ENCODE results near the gene FASN. TPM values are rescaled to one million over a fixed set of nuclear protein-coding genes. Genes with fewer than 3 reads are reported as not detected.
A peak's percentile ranks its signal among the peaks of the same experiment; 100 is the strongest.

FASN gene
- total and polyA plus RNA-seq, 2 donors (not counting 1 experiment from before 2014, with no cell fraction given) = 19.4 to 35.6 TPM

DNA sequence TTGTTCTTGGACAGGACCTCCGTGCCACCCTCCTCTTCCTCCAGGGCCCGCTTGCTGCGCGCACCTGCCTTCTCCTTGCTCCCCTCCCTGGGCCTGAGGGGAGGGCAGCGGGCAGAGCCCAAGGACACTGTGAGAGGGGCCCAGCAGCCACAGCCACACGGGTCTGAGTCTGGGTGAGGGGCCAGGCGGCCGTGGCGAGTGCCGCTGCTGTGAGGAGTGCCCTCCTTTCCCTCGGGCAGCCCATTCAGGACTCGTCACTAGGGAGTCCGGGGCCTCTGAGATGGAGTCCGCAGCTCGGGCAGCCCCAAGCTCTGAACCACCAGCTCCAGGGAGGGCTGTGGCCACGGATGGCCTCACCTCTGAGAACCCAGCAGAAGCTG, 38.0 kb downstream of the FASN start:
- TF ChIP-seq, protein P1, sequence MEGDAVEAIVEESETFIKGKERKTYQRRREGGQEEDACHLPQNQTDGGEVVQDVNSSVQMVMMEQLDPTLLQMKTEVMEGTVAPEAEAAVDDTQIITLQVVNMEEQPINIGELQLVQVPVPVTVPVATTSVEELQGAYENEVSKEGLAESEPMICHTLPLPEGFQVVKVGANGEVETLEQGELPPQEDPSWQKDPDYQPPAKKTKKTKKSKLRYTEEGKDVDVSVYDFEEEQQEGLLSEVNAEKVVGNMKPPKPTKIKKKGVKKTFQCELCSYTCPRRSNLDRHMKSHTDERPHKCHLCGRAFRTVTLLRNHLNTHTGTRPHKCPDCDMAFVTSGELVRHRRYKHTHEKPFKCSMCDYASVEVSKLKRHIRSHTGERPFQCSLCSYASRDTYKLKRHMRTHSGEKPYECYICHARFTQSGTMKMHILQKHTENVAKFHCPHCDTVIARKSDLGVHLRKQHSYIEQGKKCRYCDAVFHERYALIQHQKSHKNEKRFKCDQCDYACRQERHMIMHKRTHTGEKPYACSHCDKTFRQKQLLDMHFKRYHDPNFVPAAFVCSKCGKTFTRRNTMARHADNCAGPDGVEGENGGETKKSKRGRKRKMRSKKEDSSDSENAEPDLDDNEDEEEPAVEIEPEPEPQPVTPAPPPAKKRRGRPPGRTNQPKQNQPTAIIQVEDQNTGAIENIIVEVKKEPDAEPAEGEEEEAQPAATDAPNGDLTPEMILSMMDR (IDR thresholded peaks at IDR 0.05) = no peak
- no peak for TF ChIP-seq EZH2 (IDR thresholded peaks at IDR 0.05; ENCODE audit: borderline replicate concordance, insufficient read depth, low read depth, low read length, poor library complexity, severe bottlenecking)
- POLR2A ChIA-PET = interaction anchor here (0.7 kb wide), 1 partner anchor 835 kb away, joined by 3 read pairs; no protein-coding TSS in a partner anchor

DNA sequence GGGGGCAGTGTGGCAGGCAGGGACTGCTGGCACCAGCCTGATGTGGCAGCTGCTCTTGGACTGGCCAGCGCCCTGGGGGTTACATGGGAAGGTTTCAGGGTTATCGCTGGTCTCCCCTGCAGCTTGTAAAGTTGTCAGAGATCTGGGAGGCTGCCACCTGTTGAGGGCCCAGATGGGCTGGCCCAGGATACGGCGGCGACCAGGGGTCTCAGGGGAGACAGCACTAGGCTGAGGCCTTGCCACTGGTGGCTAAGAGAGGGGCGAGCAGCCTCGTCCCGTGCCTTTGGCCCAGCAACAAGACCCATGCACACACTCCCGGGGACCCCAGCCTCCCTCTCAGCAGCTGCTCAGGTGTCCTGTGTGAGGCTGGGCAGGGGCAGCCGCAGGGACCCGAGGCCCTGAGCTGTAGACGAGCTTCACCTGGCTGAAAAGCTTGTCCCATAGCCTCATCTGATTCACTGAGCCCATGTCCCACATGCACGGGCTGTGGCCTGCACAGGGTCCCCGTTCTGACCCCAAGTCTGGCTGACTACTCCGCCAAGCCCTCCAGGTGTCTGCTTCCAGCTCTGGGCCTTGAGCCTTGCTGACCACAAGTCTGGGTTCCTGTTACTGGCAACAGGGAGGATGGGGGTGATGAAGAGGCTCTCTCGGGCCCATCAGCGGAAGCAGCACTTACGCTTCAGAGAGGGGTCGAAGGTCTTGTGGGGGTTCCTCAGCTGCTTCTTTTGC, 38.6 kb downstream of the FASN start:
- ATAC-seq (ENCODE audit: low read depth) (no peak), DNase-seq (no peak)
- H3K9me3 Mint-ChIP-seq (ENCODE audit: insufficient read depth) = no peaks in the 10 kb centered on the region
- Histone ChIP-seq H4K20me1 (ENCODE audit: control insufficient read depth, insufficient read depth, low read length, poor library complexity, severe bottlenecking) (peaks cover 1% of the 10 kb centered on the region), H3K4me2 (replicated peaks; ENCODE audit: low read depth, low read length, poor library complexity, severe bottlenecking) (no peak overlapping the region), H3K36me3 (replicated peaks in 1 of 2; ENCODE audit: control extremely low read depth in 1 of 2, control insufficient read depth in 1 of 2, extremely low read depth in 1 of 2, insufficient read depth in 2 of 2, low read length in 1 of 2) (peaks cover 0 to 49% of the 10 kb centered on the region in 2 experiments), H3K9me3 (ENCODE audit: control extremely low read depth in 1 of 3, control insufficient read depth in 2 of 3, insufficient read depth in 1 of 3, low read length in 2 of 3) (no peaks in the 10 kb centered on the region), H3K27me3 (replicated peaks in 1 of 4; ENCODE audit: control extremely low read depth in 1 of 4, control insufficient read depth in 3 of 4, insufficient read depth in 4 of 4, low read length in 3 of 4) (no peaks in the 10 kb centered on the region), H3K4me3 (ENCODE audit: control extremely low read depth in 1 of 5, extremely low read depth in 1 of 5, insufficient read depth in 1 of 5, low read depth in 2 of 5, low read length in 4 of 5) (no peak overlapping the region), H3K79me2 (ENCODE audit: control insufficient read depth, insufficient read depth, low read length) (no peaks in the 10 kb centered on the region), H2AFZ (ENCODE audit: insufficient read depth, low read depth, low read length, poor library complexity, severe bottlenecking) (no peak overlapping the region), H3K27ac (ENCODE audit: low read length in 2 of 2) (no peak overlapping the region), H3K9ac (ENCODE audit: low read length) (no peak overlapping the region), H3K4me1 (ENCODE audit: control insufficient read depth in 2 of 2, insufficient read depth in 2 of 2, low read length in 2 of 2) (peaks cover 1 to 9% of the 10 kb centered on the region in 2 donors)
- TF ChIP-seq, protein P1 (IDR thresholded peaks at IDR 0.05) = no peak
- no peak for TF ChIP-seq EZH2 (IDR thresholded peaks at IDR 0.05; ENCODE audit: borderline replicate concordance, insufficient read depth, low read depth, low read length, poor library complexity, severe bottlenecking)
- H3K4me1 Mint-ChIP-seq = peaks cover 5% of the 10 kb centered on the region
- H3K27me3 Mint-ChIP-seq = no peaks in the 10 kb centered on the region
- ChIA-PET CTCF (no interaction called here), POLR2A (interaction anchor here (0.7 kb wide), 1 partner anchor 834 kb away, joined by 3 read pairs; no protein-coding TSS in a partner anchor)
- H3K4me3 Mint-ChIP-seq = no peak overlapping the region
- H3K27ac Mint-ChIP-seq = no peak overlapping the region
- intact Hi-C loops (cut with micrococcal nuclease) = no loop called here
- 80% methylated on average over 19 of the region's 19 CpGs for WGBS (ENCODE audit: insufficient coverage)

More for the DNA sequence above, 38.0 kb downstream of the FASN start:
- WGBS (ENCODE audit: insufficient coverage) = 91% methylated on average over 16 of the region's 16 CpGs
- Histone ChIP-seq H3K4me2 (replicated peaks; ENCODE audit: low read depth, low read length, poor library complexity, severe bottlenecking) (no peak overlapping the region), H2AFZ (ENCODE audit: insufficient read depth, low read depth, low read length, poor library complexity, severe bottlenecking) (no peak overlapping the region), H3K9me3 (ENCODE audit: control extremely low read depth in 1 of 3, control insufficient read depth in 2 of 3, insufficient read depth in 1 of 3, low read length in 2 of 3) (no peaks in the 10 kb centered on the region), H4K20me1 (ENCODE audit: control insufficient read depth, insufficient read depth, low read length, poor library complexity, severe bottlenecking) (peaks cover 7% of the 10 kb centered on the region), H3K27ac (ENCODE audit: low read length in 2 of 2) (no peak overlapping the region), H3K27me3 (replicated peaks in 1 of 4; ENCODE audit: control extremely low read depth in 1 of 4, control insufficient read depth in 3 of 4, insufficient read depth in 4 of 4, low read length in 3 of 4) (no peaks in the 10 kb centered on the region), H3K9ac (ENCODE audit: low read length) (no peak overlapping the region), H3K36me3 (replicated peaks in 1 of 2; ENCODE audit: control extremely low read depth in 1 of 2, control insufficient read depth in 1 of 2, extremely low read depth in 1 of 2, insufficient read depth in 2 of 2, low read length in 1 of 2) (peaks cover 0 to 45% of the 10 kb centered on the region in 2 experiments), H3K4me1 (ENCODE audit: control insufficient read depth in 2 of 2, insufficient read depth in 2 of 2, low read length in 2 of 2) (peaks cover 7 to 15% of the 10 kb centered on the region in 2 donors), H3K4me3 (ENCODE audit: control extremely low read depth in 1 of 5, extremely low read depth in 1 of 5, insufficient read depth in 1 of 5, low read depth in 2 of 5, low read length in 4 of 5) (no peak overlapping the region), H3K79me2 (ENCODE audit: control insufficient read depth, insufficient read depth, low read length) (no peaks in the 10 kb centered on the region)
- intact Hi-C loops (cut with micrococcal nuclease) = no loop called here
- H3K27me3 Mint-ChIP-seq = no peaks in the 10 kb centered on the region
- H3K27ac Mint-ChIP-seq = peak overlapping the region; percentile 32
- no peaks in the 10 kb centered on the region for H3K9me3 Mint-ChIP-seq (ENCODE audit: insufficient read depth)
- no peak for DNase-seq
- CTCF ChIA-PET = no interaction called here
- H3K4me1 Mint-ChIP-seq = peaks cover 8% of the 10 kb centered on the region
- H3K4me3 Mint-ChIP-seq = no peak overlapping the region
- ATAC-seq (ENCODE audit: low read depth) = no peak

Measured in B cell (primary cell).